Stimulated activated CD4-positive, alpha-beta T cell treated with anti-CD3 and anti-CD28 coated beads, Interleukin-4, amount 100 ng/mL, for 4 hours (primary cell): ENCODE measurements around the gene MGA.
A peak's percentile ranks its signal among the peaks of the same experiment; 100 is the strongest.

ENCODE experiments used
- DNase-seq, 2 experiments: peaks; one replicate each; pipeline ENCODE4 v3.0.0-alpha.2; 2020

MGA gene

DNA sequence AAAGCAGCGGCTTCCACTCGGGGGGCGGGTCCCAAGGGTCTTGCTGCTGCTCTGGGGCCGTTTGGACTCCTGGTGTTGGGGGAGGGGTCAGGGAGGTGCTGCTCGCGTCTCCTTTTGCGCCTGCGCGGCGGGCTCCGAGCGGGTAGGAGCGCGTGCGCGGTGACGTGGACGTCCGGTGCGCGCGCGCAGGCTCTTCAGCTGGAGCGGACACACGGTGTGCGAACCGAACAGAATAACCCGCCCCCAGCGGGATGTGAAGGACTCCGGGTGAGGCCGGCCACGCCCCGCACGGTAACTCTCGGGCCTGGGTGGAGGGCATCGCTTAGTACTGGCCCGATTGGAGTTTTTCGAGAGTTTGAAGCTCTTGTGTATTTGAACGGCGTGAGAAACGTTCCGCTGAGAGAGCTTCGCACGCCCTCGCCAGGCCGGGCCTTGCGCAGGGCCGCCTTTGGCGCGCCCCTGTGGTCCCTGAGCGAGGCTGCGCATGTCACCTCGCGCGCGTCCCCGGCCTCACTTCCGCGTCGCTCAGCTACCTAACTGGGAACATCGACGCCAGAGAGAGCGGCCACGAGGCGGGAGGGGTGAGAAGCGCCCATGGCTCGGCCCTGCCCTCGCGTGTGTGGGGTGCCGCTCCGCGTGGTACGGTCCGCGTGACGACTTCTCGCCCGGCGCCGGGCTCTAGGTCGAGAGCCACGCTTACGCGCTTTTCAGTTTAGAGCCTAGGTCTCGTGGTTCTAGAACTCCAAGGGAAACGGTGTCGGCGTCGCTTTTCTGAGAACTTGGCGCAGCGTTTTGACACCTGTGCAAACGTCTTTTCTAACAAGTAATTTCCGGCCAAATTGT lies at the start of gene MGA:
MGA (plus strand) TSS at position 171 of the 843 bp plus-strand sequence.
- DNase-seq = peak; percentile 88 to 92

DNA sequence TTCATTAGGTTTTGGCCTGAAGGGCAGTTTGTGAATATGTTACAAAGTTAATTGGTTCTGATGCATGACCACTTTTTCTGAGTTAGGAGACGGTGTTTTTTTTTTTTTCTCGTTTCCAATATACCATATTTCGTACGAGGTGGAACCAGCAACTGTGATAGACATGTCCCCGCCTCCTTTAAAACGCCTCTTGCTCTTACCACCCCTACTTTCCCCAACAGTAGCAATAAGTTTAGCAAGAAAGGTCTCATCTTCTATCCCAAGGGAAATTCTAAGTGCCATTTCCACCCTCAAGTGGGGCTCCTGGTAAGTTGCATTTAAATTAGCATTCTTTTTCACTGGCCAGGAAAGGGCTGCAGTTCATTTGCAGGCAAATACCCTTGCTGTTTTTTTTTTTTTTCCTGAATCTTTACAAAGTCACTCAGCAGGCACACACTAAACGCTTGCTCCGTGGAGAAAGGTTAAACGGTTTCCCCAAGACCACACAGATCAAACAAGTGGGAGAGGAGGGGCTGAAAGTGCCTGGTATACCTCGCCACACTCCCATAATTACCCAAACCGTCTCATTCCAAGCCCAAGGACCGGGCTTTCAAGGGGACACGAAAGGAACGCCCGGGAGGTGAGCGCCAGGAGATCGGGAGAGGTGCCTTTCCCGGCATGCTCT lies 39.5 kb upstream of the MGA start:
- DNase-seq = no peak

DNA sequence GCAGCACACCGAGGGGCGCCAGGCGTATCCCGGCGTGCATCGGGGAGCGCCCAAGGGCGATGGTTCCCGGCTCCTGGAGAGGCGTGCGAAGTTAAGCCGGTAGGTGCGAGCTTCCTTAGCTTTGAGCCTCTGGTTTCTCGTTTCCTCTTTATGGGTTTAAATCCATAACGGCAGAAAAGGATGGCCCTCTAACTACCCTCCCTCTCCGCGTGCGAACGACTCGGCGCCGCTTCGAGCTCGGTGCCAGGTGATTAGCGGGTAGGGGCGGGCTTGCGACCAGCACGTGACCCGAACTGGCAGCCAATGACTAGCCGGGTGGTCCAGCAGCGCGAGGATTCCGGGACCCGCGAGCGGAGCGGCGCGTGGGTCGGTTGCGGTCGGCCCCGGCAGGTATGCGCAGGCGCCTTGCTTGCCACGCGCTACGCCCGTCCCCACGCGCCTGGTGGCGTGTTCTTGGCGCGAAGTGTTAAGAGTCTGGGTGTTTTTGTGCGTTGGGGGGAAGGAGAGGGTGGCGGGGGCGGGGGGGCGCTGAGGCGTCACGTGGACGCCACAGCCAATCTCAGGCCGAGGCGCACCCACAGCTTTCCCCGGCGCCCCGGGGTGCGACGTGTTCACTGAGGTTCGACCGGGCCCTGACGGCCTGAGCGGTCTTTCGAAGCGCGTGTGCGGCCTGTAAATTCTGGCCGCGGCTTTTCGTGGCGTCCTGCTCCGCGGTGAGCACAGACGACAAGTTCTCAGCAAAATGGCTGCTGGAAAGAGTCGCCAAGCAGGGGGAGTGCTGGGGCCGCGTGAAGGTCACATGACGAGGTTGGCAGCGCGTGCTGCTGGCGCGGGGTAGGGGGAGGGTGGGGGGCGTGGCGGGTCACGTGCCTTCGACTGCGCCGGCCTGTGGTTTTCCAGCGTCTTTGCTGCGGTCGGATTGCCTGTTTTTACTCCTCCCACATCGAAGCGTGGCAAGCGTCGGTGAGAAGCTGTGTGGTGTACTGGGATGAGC lies 38.7 kb upstream of the MGA start:
- DNase-seq = peak; percentile 69 to 95

DNA sequence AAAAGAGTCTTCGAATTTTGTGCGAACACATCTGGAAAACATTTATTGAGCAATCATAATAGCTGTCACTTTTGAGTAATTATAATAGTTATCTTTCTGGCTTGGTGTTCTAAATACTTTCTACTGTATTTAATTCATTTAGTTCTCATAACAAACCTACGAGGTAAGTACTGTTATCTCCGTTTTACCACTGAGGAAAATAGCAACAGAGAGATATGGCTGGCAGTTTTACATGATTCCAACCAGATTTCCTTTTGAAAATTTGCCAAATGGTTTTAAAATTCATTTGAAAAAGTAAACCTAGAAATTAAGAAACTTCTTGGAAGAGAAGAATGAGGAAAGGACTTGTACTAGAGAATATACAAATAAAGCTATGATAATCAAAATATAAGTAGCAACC lies 37.3 kb upstream of the MGA start:
- DNase-seq = no peak

DNA sequence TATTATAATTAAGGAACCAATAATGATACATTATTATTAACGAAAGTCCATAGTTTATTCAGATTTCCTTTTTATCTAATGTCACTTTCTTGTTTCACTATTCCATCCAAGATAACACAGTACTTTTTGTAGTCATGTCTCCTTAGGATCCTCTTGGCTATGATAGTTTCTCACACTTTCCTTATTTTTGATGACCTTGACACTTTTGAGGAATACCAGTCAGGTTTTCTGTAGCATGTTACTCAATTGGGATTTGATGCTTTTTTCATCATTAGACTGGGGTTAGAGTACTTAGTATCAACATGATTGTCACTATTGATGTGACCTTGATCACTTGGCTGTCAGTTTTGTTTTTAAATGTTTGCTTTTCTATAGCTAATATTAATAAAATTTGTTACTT lies 33.0 kb upstream of the MGA start:
- no peak for DNase-seq

- no peak for DNase-seq
These were observed 30.7 kb upstream of the MGA start for GRCh38 chr15:41629463-41629862.

GRCh38 chr15:41629883-41630282 lies 30.3 kb upstream of the MGA start:
- DNase-seq = no peak

- no peak for DNase-seq
These were observed 29.5 kb upstream of the MGA start for GRCh38 chr15:41630616-41631217.

DNA sequence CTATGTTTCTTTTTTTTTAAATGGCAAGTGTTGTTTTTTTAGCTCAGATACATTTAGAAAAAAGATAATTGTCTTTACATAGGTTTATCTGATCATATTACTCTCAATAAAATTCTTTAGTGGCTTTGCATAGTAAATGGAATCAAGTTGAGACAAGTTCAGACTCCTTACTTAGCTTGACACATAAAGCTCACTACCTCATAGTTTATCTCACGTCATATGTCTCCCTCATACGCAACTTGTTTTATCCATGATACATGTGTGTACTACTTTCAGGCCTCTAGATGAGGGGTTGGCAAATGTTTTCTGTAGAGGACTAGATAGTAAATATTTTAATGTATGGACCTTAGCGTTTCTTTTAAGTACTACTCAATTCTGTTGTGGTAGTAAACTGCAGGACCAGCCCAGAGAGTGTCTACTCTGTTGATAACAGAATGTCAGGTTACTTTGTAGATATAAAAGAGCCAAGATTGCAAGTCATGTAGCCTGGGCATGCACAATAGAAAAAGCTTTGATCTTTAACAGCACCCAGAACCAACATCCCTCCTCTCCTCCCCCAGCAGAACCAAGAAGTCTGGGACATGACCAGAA lies 28.2 kb upstream of the MGA start:
- DNase-seq = no peak

DNA sequence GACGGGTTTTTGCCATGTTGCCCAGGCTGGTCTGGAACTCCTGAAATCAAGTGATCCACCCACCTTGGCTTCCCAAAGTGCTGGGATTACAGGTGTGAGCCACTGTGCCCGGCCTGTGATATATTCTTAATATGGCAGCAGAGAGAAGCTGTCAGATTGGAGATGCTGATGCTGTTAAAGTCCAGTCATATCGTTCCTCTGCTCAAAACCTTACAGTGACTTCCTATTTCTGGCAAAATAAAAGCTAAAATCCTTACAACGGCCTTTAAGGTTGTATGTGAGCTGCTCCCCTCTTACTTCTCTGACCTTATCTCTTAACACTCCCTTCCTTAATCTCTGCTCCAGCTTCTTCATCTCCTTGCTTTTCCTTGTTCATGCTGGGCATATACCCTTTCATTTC lies 26.6 kb upstream of the MGA start:
- DNase-seq = no peak

DNA sequence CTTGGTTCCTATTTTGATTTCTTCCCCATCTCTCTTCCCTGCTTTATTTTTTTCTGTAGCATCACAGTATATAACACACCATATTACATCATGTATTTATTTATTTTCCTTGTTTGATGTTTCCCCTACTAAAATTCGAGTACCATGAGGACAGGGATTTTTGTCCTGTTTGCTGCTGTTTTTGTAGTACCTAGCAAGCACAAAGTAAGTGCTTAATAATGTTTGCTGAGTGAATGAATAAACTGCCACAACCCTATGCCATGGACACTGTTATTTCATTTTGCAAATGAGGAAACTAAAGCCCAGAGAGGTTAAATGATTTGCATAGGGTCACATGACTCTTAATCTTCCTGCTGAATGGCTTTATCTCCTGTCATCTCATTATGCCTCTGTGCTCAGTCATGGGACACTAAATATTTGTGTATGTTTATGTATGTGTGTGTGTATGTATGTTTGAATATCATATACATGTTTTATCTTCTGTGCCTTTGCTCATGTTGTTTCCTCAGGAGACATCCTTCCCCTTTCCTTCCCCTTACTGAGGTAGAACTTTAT lies 26.1 kb upstream of the MGA start:
- DNase-seq = no peak

DNA sequence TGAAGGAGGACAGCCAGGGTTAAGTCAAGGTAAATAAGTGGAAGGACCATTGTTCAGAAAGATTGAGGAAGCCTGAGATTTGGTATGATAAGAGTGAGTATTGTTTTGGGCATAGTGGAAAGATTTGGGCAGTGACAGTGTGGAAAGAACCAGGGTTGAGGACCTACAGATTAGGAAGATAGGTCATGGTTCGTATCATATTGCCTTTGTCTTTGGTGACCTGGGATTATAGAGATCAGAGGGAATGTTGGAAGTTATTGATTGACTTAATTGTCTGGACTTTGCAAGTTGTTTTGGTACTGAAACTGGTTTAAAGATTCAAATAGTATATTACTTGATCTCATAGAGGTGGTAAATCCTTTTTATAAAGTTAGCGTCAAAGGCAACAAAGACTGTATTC lies 23.1 kb upstream of the MGA start:
- DNase-seq = no peak

DNA sequence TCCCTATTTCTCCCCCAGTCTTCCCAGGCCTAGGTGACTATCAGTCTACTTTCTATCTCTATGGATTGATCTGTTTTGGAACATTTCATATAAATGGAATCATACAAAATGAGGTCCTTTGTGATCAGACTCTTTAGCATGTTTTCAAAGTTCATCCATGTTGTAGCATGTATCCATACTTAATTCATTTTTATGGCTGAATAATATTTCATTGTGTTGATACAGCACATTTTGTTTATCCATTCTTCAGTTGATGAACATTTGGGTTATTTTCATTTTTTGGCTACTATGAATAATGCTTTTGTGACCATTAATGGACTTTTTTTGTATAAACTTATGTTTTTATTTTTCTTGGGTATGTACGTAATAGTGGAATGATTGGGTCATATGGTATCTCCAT lies 19.2 kb upstream of the MGA start:
- DNase-seq = no peak

- no peak for DNase-seq
These were observed 12.9 kb upstream of the MGA start for GRCh38 chr15:41647262-41647661.

GRCh38 chr15:41648097-41648496 lies 12.1 kb upstream of the MGA start:
- DNase-seq = no peak

GRCh38 chr15:41648770-41649169 lies 11.4 kb upstream of the MGA start:
- no peak for DNase-seq

DNA sequence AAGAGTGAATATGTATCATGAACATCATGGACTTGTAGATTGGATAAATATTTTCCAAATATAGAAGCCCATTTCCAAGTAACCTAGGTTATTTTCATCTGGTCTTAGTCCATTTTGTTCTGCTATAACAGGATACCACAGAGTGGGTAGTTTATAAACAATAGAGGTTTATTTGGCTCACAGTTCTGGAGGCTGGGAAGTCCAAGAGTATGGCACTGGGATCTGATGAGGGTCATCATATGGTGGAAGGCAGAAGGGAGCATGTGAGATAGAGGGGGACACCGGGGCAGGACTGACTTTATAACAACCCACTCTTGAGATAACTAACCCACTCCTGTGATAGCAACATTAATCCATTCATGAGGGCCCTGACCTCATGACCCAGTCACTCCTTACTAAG lies 9.4 kb upstream of the MGA start:
- no peak for DNase-seq

GRCh38 chr15:41651373-41651772 lies 8.8 kb upstream of the MGA start:
- DNase-seq = no peak

DNA sequence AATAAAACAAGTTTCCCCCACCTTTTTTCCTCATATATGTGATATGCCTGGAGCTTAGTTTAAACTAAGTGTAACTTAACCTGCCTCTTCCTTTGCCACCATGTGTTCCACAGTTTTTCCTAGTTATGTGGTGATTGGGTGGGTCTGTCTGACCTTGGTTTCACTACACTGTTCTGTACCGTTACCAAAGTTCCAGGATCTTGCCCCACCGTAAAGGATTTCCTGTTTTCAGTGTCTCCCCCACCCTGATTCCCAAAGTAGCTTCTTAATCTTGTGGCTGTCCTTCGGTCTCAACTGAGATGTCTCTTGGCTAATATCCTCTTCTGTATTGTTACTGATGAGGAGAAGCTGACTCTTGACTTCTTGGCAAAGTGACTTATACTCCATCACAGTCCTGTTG lies 6.4 kb upstream of the MGA start:
- no peak for DNase-seq

- no peak for DNase-seq
These were observed 4.5 kb upstream of the MGA start for GRCh38 chr15:41655716-41656115.

DNA sequence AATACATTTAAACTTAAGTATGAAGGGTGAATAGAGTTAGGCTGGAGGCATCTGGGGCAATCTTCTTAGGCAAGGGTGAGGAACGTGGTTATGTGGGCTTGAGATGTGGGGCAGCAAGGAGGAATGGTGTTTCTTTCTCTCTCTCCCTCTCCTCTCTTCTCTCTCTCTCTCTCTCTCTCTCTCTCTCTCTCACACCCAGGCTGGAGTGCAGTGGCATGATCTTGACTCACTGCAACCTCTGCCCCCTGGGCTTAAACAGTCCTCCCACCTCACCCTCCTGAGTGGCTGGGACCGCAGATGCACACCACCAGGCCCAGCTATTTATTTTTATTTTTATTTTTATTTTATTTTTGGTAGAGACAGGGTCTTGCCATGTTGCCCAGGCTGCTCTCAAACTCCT lies 4.0 kb upstream of the MGA start:
- DNase-seq = no peak

GRCh38 chr15:41658689-41659088 lies 1.5 kb upstream of the MGA start:
- DNase-seq = no peak
